HepG2 (cell line): ENCODE results near the gene PARS2. TPM values are rescaled to one million over a fixed set of nuclear protein-coding genes. Genes with fewer than 3 reads are reported as not detected.

Experiments used
- IRF9 ChIP-seq: sonication (generic); formaldehyde crosslinking; IDR thresholded peaks from 2 replicates; pipeline ENCODE4 v1.8.0; 2022; ENCODE audit warnings: missing genetic modification reagents, mild to moderate bottlenecking, borderline replicate concordance
- MEIS1 ChIP-seq: sonication (generic); formaldehyde crosslinking; IDR thresholded peaks from 2 replicates; pipeline ENCODE4 v1.9.0; 2021; ENCODE audit warnings: mild to moderate bottlenecking, missing genetic modification reagents, moderate library complexity, borderline replicate concordance
- NFAT5 ChIP-seq: sonication (generic); formaldehyde crosslinking; IDR thresholded peaks from 2 replicates; pipeline ENCODE4 v1.4.0; 2020; ENCODE audit warnings: missing genetic modification reagents
- RFX1 ChIP-seq: fragments of 450-650 bp; IDR thresholded peaks from 2 replicates; pipeline ENCODE4 v1.6.1; 2017
- ZNF501 ChIP-seq: sonication (generic); formaldehyde crosslinking; IDR thresholded peaks from 2 replicates; pipeline ENCODE4 v1.5.1; 2020; ENCODE audit warnings: mild to moderate bottlenecking, moderate library complexity, missing genetic modification reagents
- ZNF597 ChIP-seq: sonication (generic); formaldehyde crosslinking; IDR thresholded peaks from 2 replicates; pipeline ENCODE4 v1.5.0; 2020; ENCODE audit warnings: missing genetic modification reagents
- ZNF850 ChIP-seq: sonication (generic); formaldehyde crosslinking; conservative IDR thresholded peaks from 2 replicates; pipeline ENCODE4 v1.9.0; 2021; ENCODE audit warnings: mild to moderate bottlenecking, missing genetic modification reagents
- polyA plus RNA-seq, 8 experiments: library from polyadenylated mRNA; depleted of rRNA in 3 of 8; stranded (reverse) in 7 of 8; unstranded in 1 of 8; fragments of >200 nt; fragmentation: Illumina TruSeq in 4 of 8; extraction: Trizol in 4 of 8; gene quantifications; 2 replicates each; pipeline versions ENCODE4 v1.2.1 to v1.2.3, GENCODE V29; 2011 to 2016; ENCODE audit warnings: low read depth in 4 of 8, missing spikeins in 1 of 8, mixed read lengths in 1 of 8; ENCODE audit not compliant: insufficient read depth in 1 of 8
- total RNA-seq, 5 experiments: library from RNA; depleted of rRNA; stranded (reverse); fragments of >200 nt; fragmentation: Illumina TruSeq; extraction: Trizol; gene quantifications; 2 replicates each; pipeline ENCODE4 v1.2.3, GENCODE V29; 2016; ENCODE audit warnings: low read depth in 1 of 5

The PARS2 gene
- total and polyA plus RNA-seq, 2 of the 13 experiments (the other 11 are each of a cell fraction or from before 2014, with no cell fraction given), result 2.4 to 4.6 TPM

- TF ChIP-seq NFAT5 (CRISPR knock-in tag) (no peak), ZNF501 (CRISPR knock-in tag) (no peak), ZNF597 (CRISPR knock-in tag) (no peak), RFX1 (no peak), IRF9 (CRISPR knock-in tag) (no peak), ZNF850 (CRISPR knock-in tag) (no peak), MEIS1 (CRISPR knock-in tag) (no peak)
Observed at GRCh38 chr1:54788459-54788858, 24.1 kb upstream of the PARS2 start (continued).
